Vagina (tissue), 2 donors: ENCODE results near the gene XIRP2.

Experiments used
- CTCF ChIP-seq, 3 experiments: fragments of 450-650 bp in 2 of 3; fragments of 200-600 bp in 1 of 3; sonication (generic) in 1 of 3; IDR thresholded peaks; one replicate each; pipeline ENCODE4 v1.5.1; 2017 to 2019; ENCODE audit warnings: antibody characterized with exemption in 3 of 3, mild to moderate bottlenecking in 2 of 3, moderate library complexity in 2 of 3
- POLR2A ChIP-seq, 2 donors: fragments of 450-650 bp; IDR thresholded peaks; one replicate each; pipeline ENCODE4 v1.6.1; 2017; ENCODE audit warnings: antibody characterized with exemption in 2 of 2, mild to moderate bottlenecking in 2 of 2, moderate library complexity in 2 of 2

- TF ChIP-seq CTCF (IDR thresholded peaks at IDR 0.05) (no peak), POLR2A (IDR thresholded peaks at IDR 0.05) (no peak)
Measured at GRCh38 chr2:166881177-166881576, 7.1 kb upstream of the XIRP2 start.
